ENCODE data around the gene NT5C3A.
"Not testable (repeated sequence)": the region's sequence is repeated elsewhere in the genome, so short reads cannot be mapped to it uniquely, and the experiment has no call there.

Gene NT5C3A

GRCh38 chr7:32971967-32972366 is 90.6 kb downstream of the NT5C3A start:
- not testable (repeated sequence) for DNase-seq

- DNase-seq = not testable (repeated sequence)
These were observed 95.4 kb downstream of the NT5C3A start for GRCh38 chr7:32967268-32967582.

DNA sequence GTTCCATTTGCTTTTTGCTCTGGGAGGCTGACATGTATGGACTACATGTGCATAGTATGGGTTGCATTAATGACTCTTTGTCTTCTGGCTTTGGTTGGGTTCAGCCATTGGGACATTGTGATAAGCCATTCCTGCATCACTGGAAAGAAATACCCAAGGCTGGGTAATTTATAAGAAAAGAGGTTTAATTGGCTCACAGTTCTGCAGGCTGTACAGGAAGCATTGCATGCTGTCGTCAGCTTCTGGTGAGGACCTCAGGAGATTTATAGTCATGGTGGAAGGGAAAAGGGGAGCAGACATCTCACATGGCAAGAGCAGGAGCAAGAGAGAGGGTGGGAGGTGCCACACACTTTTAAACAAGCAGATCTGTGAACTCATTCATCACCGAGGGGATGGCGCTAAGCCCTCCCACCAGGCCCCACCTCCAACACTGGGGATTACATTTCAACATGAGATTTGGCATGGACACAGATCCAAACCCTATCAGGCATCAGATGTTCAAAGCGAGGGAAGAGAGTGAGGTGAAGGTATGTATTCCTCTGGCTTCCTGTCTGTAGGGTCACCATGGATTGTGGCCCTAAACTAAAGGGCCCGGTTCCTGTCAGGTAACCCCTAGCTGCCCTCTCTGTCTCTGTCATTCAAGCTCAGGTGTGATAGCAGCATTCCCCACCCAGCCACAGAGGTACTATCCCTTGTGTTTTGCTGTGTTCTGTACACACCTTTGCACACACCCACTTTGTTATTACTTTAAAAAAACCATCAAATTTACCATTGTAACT is 95.9 kb downstream of the NT5C3A start:
- not testable (repeated sequence) for DNase-seq

GRCh38 chr7:32964461-32965159 is 98.0 kb downstream of the NT5C3A start:
- DNase-seq = not testable (repeated sequence)
